ENCODE measurements around the gene KCNIP1. TPM values are rescaled to one million over a fixed set of nuclear protein-coding genes. Genes with fewer than 3 reads are reported as not detected.

Gene KCNIP1
- total and polyA plus RNA-seq, 2 experiments from 2014 or later: 0.43 to 0.80 TPM

DNA sequence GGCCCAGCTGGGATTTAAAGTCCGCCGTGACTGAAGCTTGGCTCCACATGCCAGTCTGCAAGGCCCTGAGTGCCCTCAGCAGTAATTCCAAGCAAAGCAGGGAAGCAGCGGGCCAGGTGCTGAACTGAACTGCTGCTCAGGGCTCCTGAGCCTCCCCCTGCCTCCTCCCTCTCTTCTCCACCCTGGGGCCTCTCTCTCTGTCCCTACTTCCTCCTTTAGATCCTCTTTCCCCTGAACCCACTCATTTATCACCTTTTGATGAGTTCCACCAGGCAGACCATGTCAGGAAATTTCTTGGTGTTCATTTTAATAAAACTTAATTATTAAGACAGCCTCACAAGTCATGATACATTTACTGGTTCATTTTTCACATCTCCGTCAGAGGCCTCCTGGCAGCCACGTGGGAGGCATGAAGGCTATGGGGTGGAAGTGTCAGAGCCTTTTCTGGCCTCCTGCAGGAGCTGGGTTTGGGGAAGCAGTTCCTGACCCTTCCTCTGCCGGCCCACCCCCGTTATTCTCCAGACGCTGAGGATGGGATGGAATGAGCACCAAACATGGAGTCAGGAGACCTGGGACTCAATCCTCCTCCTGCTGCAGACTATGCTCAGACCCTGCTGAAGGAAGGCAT, 32.2 kb upstream of the KCNIP1 start:
- 84% methylated on average over 8 of the region's 8 CpGs for WGBS (ENCODE audit: low lambda C conversion rate, missing lambda C conversion rate)
- H2AFZ ChIP-seq: no peak overlapping the region
- no peak overlapping the region for H3K27ac ChIP-seq
- TF ChIP-seq EZH2 (IDR thresholded peaks at IDR 0.05; ENCODE audit: borderline replicate concordance) (no peak), EZH2phosphoT487 (IDR thresholded peaks at IDR 0.05; ENCODE audit: low read depth, severe bottlenecking, unreplicated experiment) (no peak)
- TF ChIP-seq, protein P1, sequence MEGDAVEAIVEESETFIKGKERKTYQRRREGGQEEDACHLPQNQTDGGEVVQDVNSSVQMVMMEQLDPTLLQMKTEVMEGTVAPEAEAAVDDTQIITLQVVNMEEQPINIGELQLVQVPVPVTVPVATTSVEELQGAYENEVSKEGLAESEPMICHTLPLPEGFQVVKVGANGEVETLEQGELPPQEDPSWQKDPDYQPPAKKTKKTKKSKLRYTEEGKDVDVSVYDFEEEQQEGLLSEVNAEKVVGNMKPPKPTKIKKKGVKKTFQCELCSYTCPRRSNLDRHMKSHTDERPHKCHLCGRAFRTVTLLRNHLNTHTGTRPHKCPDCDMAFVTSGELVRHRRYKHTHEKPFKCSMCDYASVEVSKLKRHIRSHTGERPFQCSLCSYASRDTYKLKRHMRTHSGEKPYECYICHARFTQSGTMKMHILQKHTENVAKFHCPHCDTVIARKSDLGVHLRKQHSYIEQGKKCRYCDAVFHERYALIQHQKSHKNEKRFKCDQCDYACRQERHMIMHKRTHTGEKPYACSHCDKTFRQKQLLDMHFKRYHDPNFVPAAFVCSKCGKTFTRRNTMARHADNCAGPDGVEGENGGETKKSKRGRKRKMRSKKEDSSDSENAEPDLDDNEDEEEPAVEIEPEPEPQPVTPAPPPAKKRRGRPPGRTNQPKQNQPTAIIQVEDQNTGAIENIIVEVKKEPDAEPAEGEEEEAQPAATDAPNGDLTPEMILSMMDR (IDR thresholded peaks at IDR 0.05; ENCODE audit: poor library complexity): no peak
- H3K79me2 ChIP-seq: no peaks in the 10 kb centered on the region
- no peaks in the 10 kb centered on the region for H3K4me1 ChIP-seq (ENCODE audit: insufficient read depth)
- H3K9me3 ChIP-seq (ENCODE audit: low read depth): no peaks in the 10 kb centered on the region
- no peaks in the 10 kb centered on the region for H3K9me2 ChIP-seq (replicated peaks; ENCODE audit: insufficient read depth)
- no peaks in the 10 kb centered on the region for H3K36me3 ChIP-seq (replicated peaks; ENCODE audit: insufficient read depth, low read depth)
- H4K20me1 ChIP-seq (ENCODE audit: insufficient read depth, poor library complexity, severe bottlenecking): no peaks in the 10 kb centered on the region
- H3K4me3 ChIP-seq: no peak overlapping the region
- H3K27me3 ChIP-seq: peaks cover 13% of the 10 kb centered on the region
- DNase-seq (ENCODE audit: low spot score): no peak
- H3K4me2 ChIP-seq: no peak overlapping the region

DNA sequence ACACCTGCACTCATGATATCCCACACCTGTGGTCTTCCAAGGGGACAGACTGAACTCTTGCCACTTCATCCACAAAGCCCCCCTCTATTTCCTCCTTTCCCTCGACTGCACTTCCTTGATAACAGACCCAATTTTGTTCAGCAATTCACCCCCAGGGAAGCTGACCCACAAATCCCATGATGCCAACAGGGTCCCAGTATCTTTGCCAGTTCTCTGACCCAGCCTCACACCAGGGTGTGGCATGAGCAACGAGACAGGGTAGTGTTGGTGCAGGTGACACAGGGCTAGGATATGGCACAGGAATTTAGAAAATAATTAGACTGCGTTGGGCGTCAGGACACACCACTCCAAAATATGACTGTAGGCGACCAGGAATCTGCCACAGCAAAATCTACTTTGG, 30.2 kb upstream of the KCNIP1 start:
- Histone ChIP-seq H3K4me2 (no peak overlapping the region), H3K27me3 (peaks cover 13% of the 10 kb centered on the region), H3K79me2 (no peaks in the 10 kb centered on the region), H3K4me3 (no peak overlapping the region), H4K20me1 (ENCODE audit: insufficient read depth, poor library complexity, severe bottlenecking) (no peaks in the 10 kb centered on the region), H3K9me3 (ENCODE audit: low read depth) (no peaks in the 10 kb centered on the region), H3K27ac (no peak overlapping the region), H2AFZ (no peak overlapping the region), H3K9me2 (replicated peaks; ENCODE audit: insufficient read depth) (no peaks in the 10 kb centered on the region), H3K36me3 (replicated peaks; ENCODE audit: insufficient read depth, low read depth) (no peaks in the 10 kb centered on the region), H3K4me1 (ENCODE audit: insufficient read depth) (no peaks in the 10 kb centered on the region)
- WGBS (ENCODE audit: low lambda C conversion rate, missing lambda C conversion rate): 78% methylated on average over 5 of the region's 5 CpGs
- no peak for DNase-seq (ENCODE audit: low spot score)
- TF ChIP-seq EZH2phosphoT487 (IDR thresholded peaks at IDR 0.05; ENCODE audit: low read depth, severe bottlenecking, unreplicated experiment) (no peak), EZH2 (IDR thresholded peaks at IDR 0.05; ENCODE audit: borderline replicate concordance) (no peak)
- TF ChIP-seq, protein P1 (IDR thresholded peaks at IDR 0.05; ENCODE audit: poor library complexity): no peak

DNA sequence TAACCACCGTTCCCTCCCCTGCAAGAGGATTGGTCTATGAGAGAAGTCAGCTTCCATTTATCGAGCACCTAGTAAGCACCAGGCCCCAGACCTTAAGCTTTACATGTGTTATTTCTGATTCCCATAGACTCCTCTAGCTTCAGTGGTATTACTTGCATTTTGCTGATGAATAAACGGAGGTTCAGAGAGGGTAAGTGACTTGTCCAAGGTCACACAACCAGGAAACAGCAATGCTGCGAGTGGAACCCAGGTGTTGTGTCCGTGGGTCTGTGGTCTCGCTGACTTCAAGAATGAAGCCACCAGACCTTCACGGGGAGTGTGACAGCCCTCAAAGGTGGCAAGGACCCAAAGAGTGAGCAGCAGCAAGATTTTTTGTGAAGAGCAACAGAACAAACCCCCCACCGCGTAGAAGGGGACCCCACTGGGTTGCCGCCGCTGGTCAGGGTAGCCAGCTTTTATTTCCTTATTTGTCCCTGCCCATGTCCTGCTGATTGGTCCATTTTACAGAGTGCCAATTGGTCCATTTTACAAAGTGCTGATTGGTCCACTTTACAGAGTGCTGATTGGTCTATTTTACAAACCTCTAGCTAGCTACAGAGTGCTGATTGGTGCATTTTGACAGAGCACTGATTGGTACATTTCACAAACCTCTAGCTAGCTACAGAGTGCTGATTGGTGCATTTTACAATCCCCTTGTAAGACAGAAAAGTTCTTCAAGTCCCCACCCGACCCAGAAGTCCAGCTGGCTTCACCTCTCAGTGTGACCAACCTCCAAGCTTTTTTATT, 29.1 kb upstream of the KCNIP1 start:
- no peak for DNase-seq (ENCODE audit: low spot score)
- Histone ChIP-seq H2AFZ (no peak overlapping the region), H3K27me3 (peaks cover 12% of the 10 kb centered on the region), H3K27ac (no peak overlapping the region), H3K4me2 (no peak overlapping the region), H3K9me2 (replicated peaks; ENCODE audit: insufficient read depth) (no peaks in the 10 kb centered on the region), H3K79me2 (no peaks in the 10 kb centered on the region), H3K4me1 (ENCODE audit: insufficient read depth) (no peaks in the 10 kb centered on the region), H3K36me3 (replicated peaks; ENCODE audit: insufficient read depth, low read depth) (no peaks in the 10 kb centered on the region), H3K4me3 (no peak overlapping the region), H4K20me1 (ENCODE audit: insufficient read depth, poor library complexity, severe bottlenecking) (no peaks in the 10 kb centered on the region), H3K9me3 (ENCODE audit: low read depth) (no peaks in the 10 kb centered on the region)
- 95% methylated on average over 12 of the region's 12 CpGs for WGBS (ENCODE audit: low lambda C conversion rate, missing lambda C conversion rate)
- TF ChIP-seq EZH2 (IDR thresholded peaks at IDR 0.05; ENCODE audit: borderline replicate concordance): no peak
- TF ChIP-seq, protein P1 (IDR thresholded peaks at IDR 0.05; ENCODE audit: poor library complexity): no peak
- TF ChIP-seq EZH2phosphoT487 (IDR thresholded peaks at IDR 0.05; ENCODE audit: low read depth, severe bottlenecking, unreplicated experiment): no peak

Data from hepatocyte (in vitro differentiated cells).